ENCODE data around the gene ARHGEF16.

GRCh38 chr1:3483380-3483779, 28.9 kb downstream of the ARHGEF16 start:
- TF ChIP-seq EZH2phosphoT487 (IDR thresholded peaks at IDR 0.05; ENCODE audit: low read length) (no peak), CTCF (IDR thresholded peaks at IDR 0.05; ENCODE audit: low read length) (no peak)
